GM19023 (cell line): Measurements from ENCODE around the gene NAALADL2.

Source experiments
- ATAC-seq: cut with Tn5 transposase; IDR thresholded peaks from one replicate; pipeline ENCODE4 v1.9.1; 2021; ENCODE audit warnings: mild to moderate bottlenecking, moderate library complexity; ENCODE audit not compliant: unreplicated experiment

Gene NAALADL2

GRCh38 chr3:174859114-174859735 is at the start of gene NAALADL2:
NAALADL2 (plus strand) TSS chr3:174859334.
- ATAC-seq = no peak

DNA sequence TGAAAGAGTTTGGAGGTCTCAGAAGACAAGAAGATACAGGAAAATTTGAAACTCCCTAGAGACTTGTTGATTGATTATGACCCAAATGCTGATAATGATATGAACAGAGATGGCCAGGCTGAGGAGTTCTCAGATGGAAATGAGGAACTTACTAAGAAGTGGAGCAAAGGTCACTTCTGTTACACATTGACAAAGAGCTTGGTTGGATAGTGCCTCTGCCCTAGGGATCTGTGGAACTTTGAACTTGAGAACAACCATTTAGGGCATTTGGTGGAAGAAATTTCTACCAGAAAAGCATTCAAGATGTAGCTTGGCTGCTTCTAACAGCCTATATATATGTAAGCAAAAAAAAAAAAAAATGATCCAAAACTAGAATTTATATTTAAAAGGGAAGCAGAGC is 48.9 kb upstream of the NAALADL2 start:
- no peak for ATAC-seq

DNA sequence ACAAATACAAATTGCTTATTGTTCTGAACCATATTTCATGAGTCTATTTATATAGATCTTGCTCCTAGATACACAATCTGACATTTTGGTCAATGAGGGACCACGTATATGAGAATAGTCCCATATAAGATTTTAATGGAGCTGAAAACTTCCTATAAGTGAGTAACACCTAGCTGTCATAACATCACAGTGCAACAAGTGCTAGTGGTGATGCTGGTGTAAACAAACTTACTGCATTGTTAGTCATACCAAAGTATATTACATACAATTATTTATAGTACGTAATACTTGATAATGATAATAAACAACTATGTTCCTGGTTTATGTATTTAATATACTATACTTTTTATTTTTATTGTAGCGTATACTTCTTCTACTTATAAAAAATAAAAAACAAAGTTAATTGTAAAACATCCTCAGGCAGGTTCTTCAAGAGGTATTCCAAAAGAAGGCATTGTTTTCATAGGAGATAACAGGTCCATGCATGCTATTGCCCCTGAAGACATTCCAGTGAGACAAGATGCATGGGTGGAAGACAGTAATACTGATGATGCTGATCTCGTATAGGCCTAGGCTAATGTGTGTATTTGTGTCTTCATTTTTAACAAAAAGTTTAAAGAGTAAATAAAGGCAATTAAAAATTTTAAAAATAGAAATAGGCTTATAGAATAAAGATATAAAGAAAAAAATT is 46.8 kb upstream of the NAALADL2 start:
- no peak for ATAC-seq

DNA sequence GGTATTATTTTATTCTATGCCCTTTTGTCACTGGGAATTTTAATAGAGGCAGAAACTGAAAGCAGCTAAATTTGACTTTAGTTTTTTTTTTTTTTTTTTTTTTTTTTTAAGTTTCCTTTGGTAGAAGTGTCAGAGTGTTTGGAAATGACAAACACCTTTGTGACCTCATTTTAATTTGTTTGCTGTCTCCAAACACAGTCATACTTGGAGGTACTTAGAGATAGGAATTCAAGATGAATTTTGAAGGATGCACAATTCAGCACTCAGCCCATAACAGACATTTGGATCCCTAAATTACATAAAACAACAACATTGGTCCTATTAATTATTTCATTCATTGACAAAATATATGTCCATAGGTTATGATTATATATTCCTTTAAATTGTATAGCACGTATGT is 43.4 kb upstream of the NAALADL2 start:
- ATAC-seq = no peak

- no peak for ATAC-seq
Observed at GRCh38 chr3:174820885-174821284, 38.2 kb upstream of the NAALADL2 start.

GRCh38 chr3:174821477-174821876 is 37.7 kb upstream of the NAALADL2 start:
- ATAC-seq = no peak

GRCh38 chr3:174822320-174822719 is 36.8 kb upstream of the NAALADL2 start:
- ATAC-seq = no peak

GRCh38 chr3:174826069-174826468 is 33.1 kb upstream of the NAALADL2 start:
- ATAC-seq = no peak

GRCh38 chr3:174844746-174845145 is 14.4 kb upstream of the NAALADL2 start:
- no peak for ATAC-seq

GRCh38 chr3:174846055-174846454 is 13.1 kb upstream of the NAALADL2 start:
- ATAC-seq = no peak

DNA sequence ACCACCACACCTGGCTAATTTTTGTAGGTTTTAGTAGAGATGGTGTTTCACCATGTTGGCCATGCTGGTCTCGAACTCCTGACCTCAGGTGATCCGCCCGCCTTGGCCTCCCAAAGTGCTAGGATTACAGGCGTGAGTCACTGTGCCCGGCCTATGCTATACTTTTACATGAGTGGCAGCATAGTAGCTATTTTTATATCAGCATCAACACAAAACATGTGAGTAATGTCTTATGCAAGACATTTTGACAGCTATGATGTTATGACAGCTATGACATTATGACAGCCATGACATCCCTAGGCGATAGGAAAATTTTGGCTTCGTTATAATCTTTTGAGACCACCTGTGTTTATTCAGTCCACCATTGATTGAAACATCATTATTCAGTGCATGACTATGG is 4.1 kb upstream of the NAALADL2 start:
- no peak for ATAC-seq

DNA sequence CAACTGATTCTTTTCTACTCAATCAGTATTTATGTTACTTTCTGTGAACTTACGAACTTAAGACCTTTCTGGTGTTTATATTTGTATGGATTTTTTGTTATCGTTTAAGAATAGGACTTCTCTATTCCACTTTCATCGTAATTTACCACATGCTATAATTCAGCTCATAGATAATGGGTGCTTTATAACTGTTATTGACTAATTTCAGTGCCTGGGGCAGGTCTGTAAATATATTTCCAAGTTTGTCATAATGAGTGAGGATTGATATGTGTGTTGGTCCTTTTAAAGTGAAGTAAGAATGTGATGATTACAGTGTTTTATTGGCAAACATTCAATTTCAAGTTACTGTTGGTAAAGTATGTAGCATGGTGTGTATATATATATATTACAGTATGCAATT is 1.8 kb upstream of the NAALADL2 start:
- no peak for ATAC-seq

DNA sequence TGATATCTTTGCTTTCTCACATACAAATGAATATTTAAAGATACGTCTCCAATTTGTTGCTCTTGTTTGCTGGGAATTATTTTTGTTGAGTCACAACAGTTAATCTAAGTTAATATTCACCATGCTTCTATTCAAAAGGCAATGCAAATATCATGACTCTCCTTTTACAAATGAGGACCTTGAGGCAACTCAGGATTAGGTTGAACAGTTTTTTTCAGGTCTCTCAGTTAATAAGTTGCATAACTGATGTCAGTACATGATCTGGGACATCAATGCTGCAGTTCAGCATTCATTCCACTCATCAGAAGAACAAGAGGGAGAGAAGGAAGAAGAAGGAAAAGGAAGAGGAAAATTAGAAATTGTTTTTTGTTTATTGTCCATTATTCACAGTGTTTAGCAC is 781 bp upstream of the NAALADL2 start:
- ATAC-seq = no peak

GRCh38 chr3:174859756-174860155 is 622 bp downstream of the NAALADL2 start:
- ATAC-seq = no peak

DNA sequence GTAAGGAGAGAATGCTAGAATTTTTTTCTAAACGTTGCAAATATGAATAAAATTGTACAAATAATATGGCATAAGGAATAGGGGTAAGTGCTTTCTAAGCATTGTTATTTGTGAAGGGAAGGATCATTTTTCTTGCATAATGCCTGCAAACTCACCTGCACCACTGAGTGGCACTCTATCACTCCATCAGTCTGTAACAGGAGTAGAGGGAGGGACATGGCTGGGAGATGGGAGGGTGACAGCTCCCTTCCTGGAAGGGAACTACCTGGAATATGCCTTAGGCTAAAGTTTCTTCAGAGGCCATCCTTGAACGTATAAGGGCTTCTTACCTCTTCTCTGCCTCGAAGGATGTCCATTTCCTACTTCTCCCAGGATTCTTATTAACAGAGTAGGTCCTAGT is 3.0 kb downstream of the NAALADL2 start:
- no peak for ATAC-seq

GRCh38 chr3:174862666-174863065 is 3.5 kb downstream of the NAALADL2 start:
- no peak for ATAC-seq

DNA sequence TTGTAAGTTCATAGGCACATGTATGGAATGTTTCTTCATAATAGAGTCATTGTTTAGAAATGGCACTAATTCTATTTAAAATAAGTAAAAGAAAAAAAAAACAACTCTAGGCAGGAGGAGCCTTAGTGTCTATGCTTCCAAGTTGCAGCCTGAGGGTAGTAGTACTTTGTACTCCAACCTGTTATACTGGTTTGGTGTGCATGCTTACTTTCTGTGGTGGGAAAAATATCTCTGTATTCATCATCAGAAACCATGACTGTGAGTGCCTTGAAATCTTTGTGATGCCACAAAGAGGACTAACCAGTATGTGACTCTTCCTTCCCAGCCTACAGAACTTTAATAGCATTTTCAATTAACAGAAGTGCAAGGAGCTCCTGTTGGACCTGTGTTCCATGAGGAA is 4.4 kb downstream of the NAALADL2 start:
- ATAC-seq = no peak

DNA sequence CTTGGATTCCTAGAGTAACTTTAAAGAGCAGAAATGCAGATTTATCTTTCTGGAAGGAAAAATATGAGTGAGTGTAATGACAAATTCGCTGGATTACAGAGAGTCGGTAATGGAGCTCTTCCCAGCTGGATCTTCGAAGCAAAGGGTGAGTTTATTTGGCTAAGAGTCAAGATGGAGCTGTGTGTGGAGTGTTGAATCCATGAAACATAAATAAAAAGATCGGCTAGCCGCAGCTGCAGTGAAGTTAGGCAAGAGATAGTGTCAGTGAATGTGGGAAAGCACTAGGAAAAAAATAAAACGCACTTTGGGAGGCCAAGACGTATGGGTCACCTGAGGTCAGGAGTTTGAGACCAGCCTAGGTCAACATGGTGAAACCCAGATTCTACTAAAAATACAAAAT is 10.3 kb downstream of the NAALADL2 start:
- no peak for ATAC-seq

DNA sequence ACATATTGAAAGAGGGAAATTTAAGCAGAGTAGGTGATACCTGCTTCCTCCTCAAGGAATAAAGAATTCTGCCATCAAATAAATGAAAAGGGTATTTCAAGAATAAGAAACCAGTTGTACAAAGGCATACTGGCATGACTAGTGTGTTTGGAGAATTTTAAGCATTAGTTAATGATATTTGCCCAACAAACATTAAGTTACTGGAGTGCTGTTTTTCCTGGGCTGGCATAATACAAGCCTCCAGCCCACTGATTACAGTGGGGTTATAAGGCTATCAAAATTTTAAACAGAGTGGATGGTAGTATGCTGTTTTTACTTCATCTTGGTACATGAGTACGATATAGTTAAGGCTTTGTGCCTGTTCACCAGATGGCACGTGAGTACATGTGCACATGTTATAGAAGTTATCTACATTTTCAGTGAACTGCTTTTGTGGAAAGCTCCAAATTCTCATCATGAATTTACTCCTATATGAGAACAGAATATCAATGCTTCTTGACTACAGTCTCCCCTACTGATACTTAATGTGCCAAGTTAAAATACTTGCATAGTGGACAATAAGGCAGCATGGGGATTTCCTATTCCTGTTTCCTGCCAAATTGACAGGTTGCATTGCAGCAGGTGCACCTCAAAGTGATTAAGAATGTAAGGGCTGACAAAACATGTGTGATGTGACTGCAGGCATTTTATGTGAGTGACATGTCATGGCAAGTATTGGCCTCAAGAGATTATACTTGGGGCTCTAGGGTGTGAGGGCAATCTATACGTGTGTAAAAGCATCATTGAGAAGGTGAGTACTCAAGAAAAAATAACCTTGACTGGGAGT is 14.9 kb downstream of the NAALADL2 start:
- no peak for ATAC-seq

- no peak for ATAC-seq
Observed at GRCh38 chr3:174882789-174883188, 23.7 kb downstream of the NAALADL2 start.

GRCh38 chr3:174883881-174884675 is 24.9 kb downstream of the NAALADL2 start:
- no peak for ATAC-seq
